ENCODE data around the gene LSAMP.

LSAMP gene

DNA sequence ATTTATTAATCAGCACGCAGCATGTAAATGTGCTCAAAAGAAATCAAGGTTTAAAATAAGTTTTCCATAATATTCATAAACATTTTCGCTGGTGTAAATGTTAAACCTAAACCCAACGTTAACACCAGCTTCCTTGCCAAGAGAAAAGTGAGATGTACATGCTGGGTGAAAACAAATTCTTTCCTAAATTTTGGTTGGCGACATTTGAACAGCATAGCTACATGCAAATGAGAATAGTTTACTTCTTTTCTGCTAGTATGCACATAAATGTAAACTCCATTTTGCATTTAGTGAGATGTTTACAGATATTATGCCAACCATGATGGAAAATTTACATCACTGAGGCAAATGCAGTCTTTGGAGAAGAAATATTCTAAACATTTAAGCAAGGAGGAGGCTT is 639.8 kb downstream of the LSAMP start:
- Histone ChIP-seq H3K27ac (ENCODE audit: extremely low read depth, low read depth, low read length) (no peak overlapping the region), H3K9me3 (ENCODE audit: control insufficient read depth, insufficient read depth, low read depth, low read length) (no peaks in the 10 kb centered on the region), H3K4me3 (ENCODE audit: low read depth, low read length) (no peak overlapping the region), H3K36me3 (ENCODE audit: control insufficient read depth in 2 of 2, insufficient read depth in 1 of 2, low read length in 2 of 2) (no peaks in the 10 kb centered on the region), H3K4me1 (ENCODE audit: control insufficient read depth, insufficient read depth, low read length) (no peaks in the 10 kb centered on the region)
- CTCF ChIA-PET: no interaction called here
- POLR2A ChIA-PET: no interaction called here
- TF ChIP-seq, protein P1, sequence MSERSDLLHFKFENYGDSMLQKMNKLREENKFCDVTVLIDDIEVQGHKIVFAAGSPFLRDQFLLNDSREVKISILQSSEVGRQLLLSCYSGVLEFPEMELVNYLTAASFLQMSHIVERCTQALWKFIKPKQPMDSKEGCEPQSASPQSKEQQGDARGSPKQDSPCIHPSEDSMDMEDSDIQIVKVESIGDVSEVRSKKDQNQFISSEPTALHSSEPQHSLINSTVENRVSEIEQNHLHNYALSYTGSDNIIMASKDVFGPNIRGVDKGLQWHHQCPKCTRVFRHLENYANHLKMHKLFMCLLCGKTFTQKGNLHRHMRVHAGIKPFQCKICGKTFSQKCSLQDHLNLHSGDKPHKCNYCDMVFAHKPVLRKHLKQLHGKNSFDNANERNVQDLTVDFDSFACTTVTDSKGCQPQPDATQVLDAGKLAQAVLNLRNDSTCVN (tag by site-specific recombination; optimal IDR thresholded peaks at IDR 0.05): no peak
- no peak for TF ChIP-seq ZNF174 (tag by site-specific recombination; IDR thresholded peaks at IDR 0.05)
- TF ChIP-seq, protein P2, sequence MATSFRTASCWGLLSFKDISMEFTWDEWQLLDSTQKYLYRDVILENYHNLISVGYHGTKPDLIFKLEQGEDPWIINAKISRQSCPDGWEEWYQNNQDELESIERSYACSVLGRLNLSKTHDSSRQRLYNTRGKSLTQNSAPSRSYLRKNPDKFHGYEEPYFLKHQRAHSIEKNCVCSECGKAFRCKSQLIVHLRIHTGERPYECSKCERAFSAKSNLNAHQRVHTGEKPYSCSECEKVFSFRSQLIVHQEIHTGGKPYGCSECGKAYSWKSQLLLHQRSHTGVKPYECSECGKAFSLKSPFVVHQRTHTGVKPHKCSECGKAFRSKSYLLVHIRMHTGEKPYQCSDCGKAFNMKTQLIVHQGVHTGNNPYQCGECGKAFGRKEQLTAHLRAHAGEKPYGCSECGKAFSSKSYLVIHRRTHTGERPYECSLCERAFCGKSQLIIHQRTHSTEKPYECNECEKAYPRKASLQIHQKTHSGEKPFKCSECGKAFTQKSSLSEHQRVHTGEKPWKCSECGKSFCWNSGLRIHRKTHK (tag by site-specific recombination; IDR thresholded peaks at IDR 0.05): no peak
- TF ChIP-seq, protein P3, sequence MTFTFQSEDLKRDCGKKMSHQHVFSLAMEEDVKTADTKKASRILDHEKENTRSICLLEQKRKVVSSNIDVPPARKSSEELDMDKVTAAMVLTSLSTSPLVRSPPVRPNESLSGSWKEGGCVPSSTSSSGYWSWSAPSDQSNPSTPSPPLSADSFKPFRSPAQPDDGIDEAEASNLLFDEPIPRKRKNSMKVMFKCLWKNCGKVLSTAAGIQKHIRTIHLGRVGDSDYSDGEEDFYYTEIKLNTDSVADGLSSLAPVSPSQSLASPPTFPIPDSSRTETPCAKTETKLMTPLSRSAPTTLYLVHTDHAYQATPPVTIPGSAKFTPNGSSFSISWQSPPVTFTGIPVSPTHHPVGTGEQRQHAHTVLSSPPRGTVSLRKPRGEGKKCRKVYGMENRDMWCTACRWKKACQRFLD (tag by site-specific recombination; IDR thresholded peaks at IDR 0.05): no peak

DNA sequence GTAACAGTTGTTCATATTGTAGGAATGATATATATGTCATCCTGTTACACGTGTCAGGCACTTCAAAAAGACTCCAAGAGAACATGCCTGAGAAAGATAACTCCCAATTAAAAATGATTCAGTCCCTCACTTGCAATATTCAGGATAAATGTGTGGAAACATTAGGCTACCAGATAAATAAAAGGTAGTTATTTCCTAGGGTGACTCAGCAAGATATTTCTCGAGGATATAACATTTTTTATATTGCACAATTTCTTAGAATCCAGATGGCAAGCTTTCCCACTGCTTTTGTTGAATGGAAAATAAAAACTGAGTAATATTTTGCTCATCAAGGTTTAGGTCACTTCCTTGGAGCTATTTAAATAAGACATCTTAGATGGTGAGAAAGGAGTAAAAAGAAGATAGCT is 640.6 kb downstream of the LSAMP start:
- Histone ChIP-seq H3K9me3 (ENCODE audit: control insufficient read depth, insufficient read depth, low read depth, low read length) (no peaks in the 10 kb centered on the region), H3K4me1 (ENCODE audit: control insufficient read depth, insufficient read depth, low read length) (no peaks in the 10 kb centered on the region), H3K4me3 (ENCODE audit: low read depth, low read length) (no peak overlapping the region), H3K27ac (ENCODE audit: extremely low read depth, low read depth, low read length) (no peak overlapping the region), H3K36me3 (ENCODE audit: control insufficient read depth in 2 of 2, insufficient read depth in 1 of 2, low read length in 2 of 2) (no peaks in the 10 kb centered on the region)
- ChIA-PET POLR2A (no interaction called here), CTCF (interaction anchor here (1.0 to 1.1 kb wide), 2 partner anchors 10 to 713 kb away, joined by 3 to 4 read pairs; no protein-coding TSS in a partner anchor)
- no peak for TF ChIP-seq GLIS1 (tag by site-specific recombination; IDR thresholded peaks at IDR 0.05)
- no peak for TF ChIP-seq ZNF221 (tag by site-specific recombination; IDR thresholded peaks at IDR 0.05; ENCODE audit: borderline replicate concordance)
- TF ChIP-seq, protein P4, sequence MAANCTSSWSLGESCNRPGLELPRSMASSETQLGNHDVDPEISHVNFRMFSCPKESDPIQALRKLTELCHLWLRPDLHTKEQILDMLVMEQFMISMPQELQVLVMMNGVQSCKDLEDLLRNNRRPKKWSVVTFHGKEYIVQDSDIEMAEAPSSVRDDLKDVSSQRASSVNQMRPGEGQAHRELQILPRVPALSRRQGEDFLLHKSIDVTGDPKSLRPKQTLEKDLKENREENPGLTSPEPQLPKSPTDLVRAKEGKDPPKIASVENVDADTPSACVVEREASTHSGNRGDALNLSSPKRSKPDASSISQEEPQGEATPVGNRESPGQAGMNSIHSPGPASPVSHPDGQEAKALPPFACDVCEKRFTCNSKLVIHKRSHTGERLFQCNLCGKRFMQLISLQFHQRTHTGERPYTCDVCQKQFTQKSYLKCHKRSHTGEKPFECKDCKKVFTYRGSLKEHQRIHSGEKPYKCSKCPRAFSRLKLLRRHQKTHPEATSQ (tag by site-specific recombination; IDR thresholded peaks at IDR 0.05): no peak
- TF ChIP-seq OVOL3 (tag by site-specific recombination; IDR thresholded peaks at IDR 0.05): no peak
- no peak for TF ChIP-seq YY1 (tag by site-specific recombination; IDR thresholded peaks at IDR 0.05)
- TF ChIP-seq, protein P5, sequence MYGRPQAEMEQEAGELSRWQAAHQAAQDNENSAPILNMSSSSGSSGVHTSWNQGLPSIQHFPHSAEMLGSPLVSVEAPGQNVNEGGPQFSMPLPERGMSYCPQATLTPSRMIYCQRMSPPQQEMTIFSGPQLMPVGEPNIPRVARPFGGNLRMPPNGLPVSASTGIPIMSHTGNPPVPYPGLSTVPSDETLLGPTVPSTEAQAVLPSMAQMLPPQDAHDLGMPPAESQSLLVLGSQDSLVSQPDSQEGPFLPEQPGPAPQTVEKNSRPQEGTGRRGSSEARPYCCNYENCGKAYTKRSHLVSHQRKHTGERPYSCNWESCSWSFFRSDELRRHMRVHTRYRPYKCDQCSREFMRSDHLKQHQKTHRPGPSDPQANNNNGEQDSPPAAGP (tag by site-specific recombination; IDR thresholded peaks at IDR 0.05): no peak
- no peak for TF ChIP-seq ZNF548 (tag by site-specific recombination; IDR thresholded peaks at IDR 0.05)
- no peak for TF ChIP-seq KLF8 (tag by site-specific recombination; IDR thresholded peaks at IDR 0.05)
- TF ChIP-seq ZIC2 (tag by site-specific recombination; IDR thresholded peaks at IDR 0.05): no peak
- TF ChIP-seq, protein P6, sequence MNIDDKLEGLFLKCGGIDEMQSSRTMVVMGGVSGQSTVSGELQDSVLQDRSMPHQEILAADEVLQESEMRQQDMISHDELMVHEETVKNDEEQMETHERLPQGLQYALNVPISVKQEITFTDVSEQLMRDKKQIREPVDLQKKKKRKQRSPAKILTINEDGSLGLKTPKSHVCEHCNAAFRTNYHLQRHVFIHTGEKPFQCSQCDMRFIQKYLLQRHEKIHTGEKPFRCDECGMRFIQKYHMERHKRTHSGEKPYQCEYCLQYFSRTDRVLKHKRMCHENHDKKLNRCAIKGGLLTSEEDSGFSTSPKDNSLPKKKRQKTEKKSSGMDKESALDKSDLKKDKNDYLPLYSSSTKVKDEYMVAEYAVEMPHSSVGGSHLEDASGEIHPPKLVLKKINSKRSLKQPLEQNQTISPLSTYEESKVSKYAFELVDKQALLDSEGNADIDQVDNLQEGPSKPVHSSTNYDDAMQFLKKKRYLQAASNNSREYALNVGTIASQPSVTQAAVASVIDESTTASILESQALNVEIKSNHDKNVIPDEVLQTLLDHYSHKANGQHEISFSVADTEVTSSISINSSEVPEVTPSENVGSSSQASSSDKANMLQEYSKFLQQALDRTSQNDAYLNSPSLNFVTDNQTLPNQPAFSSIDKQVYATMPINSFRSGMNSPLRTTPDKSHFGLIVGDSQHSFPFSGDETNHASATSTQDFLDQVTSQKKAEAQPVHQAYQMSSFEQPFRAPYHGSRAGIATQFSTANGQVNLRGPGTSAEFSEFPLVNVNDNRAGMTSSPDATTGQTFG (tag by site-specific recombination; IDR thresholded peaks at IDR 0.05; ENCODE audit: borderline replicate concordance): no peak
- no peak for TF ChIP-seq ZFP69B (tag by site-specific recombination; IDR thresholded peaks at IDR 0.05)
- TF ChIP-seq SP2 (tag by site-specific recombination; IDR thresholded peaks at IDR 0.05): no peak
- no peak for TF ChIP-seq SCRT2 (tag by site-specific recombination; IDR thresholded peaks at IDR 0.05)
- TF ChIP-seq ZNF549 (tag by site-specific recombination; IDR thresholded peaks at IDR 0.05): no peak
- TF ChIP-seq ZBTB8A (tag by site-specific recombination; IDR thresholded peaks at IDR 0.05): no peak
- no peak for TF ChIP-seq ZXDB (tag by site-specific recombination; IDR thresholded peaks at IDR 0.05)
